GM19193 (cell line): Measurements from ENCODE around the gene CYTH4.

ENCODE experiments used
- POLR2A ChIP-seq: IDR thresholded peaks from 4 replicates; pipeline ENCODE4 v1.6.1; 2011; ENCODE audit not compliant: insufficient read depth, insufficient read length; ENCODE audit errors: extremely low read depth

Gene CYTH4

DNA sequence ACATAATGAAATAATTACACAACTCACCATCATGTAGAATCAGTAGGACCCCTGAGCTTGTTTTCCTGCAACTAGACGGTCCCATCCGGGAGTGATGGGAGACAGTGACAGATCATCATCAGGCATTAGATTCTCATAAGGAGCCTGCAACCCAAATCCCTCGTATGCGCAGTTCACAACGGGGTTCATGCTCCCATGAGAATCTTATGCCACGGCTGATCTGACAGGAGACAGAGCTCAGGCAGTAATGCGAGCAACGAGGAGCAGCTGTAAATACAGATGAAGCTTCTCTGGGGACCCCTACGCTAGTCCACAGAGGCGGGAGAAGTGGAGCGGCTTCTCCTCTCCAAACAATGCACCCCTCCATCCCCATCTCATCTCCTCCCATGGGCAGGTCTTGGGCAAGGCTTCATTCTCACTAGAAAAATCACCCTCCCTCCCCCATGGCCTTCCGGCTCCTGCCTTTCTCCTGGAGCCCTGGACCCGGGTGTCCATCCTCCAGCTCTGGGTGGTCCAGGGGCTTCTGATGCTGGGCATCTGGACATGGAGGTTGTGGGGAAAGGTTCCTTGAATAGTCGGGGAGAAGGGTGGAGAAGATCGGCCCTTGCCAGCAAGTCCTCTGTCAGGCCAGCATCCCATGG lies 22.0 kb upstream of the CYTH4 start:
- TF ChIP-seq POLR2A = no peak

DNA sequence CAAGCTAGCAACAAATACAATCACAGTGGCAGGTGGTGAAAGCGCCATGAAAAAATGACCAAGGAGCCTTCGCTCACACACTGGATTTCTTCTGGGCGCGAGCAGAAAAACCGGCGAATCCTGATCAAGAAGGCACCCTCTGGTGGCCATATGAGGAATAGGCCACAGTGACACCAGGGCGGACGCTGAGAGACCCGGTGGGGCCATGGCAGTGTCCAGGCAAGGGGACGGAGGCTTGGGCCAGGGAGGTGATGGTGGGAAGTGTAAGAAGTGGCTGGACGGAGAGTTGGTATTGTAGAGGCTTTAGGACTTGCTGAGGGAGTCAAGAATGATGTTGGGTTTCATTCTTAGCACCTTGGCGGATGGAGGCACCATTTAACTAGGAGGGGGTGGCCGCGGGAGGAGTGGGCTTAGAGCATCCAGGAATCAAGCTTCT lies 21.4 kb upstream of the CYTH4 start:
- no peak for TF ChIP-seq POLR2A

DNA sequence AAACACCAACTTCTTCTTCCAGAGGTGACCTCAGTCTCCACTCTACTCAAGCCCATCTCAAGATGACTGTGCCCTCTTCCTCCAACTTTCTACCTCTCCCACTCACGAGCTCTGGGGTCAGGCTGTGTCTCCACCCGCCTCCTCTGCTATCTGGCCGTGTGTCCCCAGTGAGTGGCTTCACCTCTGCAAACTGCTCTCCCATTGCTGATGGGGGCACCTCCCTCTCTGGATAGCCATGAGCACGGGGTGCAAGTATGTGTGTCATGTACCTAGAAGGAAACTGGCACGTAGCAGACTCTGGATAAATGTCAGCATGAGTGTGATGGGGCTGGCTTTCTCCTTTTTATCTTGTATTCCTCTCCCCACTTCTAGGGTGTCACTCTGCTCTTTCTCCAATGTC lies 20.0 kb upstream of the CYTH4 start:
- no peak for TF ChIP-seq POLR2A

DNA sequence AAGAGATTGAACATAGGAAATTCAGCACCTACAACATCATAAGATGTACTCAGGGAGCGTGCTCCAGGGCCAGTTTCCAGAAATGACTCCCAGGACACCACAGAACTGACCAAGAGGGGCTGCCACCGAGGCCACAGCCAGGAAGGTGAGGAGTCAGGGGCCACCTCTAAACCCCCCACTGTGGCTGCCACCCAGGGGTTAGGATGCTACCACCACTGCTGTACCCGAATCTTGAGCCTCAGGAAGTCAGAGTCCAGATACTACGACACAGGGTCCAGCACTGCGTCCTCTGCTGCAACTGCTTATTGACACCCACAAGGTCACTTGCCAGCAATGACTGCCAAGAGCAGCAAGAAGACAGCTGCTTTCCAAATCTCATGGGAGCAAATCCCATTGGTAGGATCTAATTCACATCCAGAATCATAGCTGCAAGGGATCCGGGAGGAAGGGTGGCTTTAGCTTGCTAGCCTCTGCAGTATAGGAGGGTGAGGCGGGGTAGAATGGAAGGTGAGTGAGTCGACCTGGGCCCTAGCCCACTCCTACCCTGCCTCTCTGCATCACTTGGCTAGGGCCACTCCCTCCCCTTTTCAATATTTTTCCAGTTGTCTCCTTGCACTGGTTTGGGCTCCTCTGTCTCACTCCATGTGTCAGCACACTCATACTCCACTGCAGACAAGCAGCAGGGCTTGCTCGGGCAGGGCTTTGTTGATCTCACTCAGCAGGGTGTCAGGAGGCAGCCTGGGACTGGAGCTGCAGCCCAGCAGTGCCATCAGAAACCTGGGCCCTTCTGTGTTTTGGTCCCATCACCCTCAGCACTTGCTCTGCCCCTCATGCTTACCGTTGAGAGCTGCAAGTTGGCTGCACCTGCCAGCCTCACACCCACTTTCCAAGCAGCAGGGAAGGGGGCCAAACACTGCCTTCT lies 18.1 kb upstream of the CYTH4 start:
- no peak for TF ChIP-seq POLR2A

DNA sequence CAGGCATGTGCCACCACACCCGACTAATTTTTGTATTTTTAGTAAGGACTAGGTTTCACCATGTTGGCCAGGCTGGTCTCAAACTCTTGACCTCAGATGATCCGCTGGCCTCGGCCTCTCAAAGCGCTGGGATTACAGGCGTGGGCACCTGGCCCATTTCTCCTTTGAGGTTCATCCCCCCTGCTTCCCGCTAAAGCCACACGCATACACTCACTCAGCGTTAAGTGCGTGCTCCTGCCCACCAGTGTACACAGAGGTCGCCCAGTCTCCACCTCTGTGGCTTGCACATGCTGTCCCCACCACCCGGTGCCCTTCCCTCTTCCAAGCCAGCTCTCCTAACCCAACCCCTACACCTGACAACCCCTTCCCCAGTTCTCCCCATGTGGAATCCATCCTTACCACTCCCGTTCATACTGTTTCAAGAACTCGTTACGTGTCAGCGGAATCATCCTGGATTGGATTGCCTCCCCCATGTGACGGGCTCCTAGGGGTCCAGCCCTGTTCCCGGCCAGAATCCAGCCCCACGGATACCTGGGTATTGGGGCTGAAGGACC lies 15.7 kb upstream of the CYTH4 start:
- TF ChIP-seq POLR2A = no peak

DNA sequence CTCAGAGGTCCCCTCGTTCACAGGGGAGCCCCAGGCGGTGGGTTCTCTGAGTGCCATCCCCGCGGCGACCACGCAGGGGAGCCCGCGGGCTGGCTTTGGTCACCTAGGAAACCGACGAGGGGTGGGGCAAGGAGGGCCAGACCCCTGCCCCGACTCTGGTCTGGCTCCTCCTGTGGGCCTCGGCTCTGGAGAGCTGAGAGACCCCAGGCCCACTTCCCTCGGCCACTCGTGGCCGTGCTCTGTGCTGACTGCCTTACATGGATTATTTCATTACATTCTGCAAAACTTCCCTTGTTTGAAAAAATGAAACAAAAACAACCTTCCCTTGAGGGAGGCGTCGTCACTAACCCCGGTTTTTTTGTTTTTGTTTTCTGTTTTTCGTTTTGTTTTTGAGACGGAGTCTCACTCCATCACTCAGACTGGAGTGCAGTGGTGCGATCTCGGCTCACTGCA lies 15.1 kb upstream of the CYTH4 start:
- no peak for TF ChIP-seq POLR2A

DNA sequence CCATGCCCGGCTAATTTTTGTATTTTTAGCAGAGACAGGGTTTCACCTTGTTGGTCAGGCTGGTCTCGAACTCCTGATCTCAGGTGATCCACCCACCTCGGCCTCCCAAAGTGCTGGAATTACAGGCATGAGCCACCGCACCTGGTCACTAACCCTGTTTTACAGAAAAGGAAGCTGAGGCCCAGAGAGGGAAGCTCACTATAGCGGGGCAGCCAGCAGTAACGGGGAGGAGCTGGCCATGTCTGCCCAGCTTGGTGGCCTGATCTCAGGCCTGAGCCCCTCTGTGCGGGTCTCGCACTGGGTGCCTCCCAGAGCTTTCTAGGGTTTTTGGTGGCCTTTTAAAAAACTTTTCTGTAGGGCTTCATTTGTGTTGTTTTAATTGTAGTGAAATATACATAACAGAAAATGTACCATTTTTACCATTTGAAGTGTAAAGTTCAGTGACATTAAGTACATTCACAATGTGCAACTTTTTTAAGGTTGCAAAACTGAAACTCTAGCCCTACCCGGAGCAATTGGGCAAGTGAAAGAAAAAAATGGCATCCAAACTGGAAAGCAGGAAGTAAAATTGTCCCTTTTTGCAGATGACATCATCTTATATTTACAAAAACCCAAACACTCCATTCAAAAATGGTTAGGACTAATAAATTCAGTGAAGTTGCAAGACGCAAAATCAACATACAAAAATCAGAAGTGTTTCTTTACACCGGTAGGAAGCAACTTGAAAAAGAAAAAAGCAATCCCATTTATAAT lies 14.5 kb upstream of the CYTH4 start:
- TF ChIP-seq POLR2A = no peak

DNA sequence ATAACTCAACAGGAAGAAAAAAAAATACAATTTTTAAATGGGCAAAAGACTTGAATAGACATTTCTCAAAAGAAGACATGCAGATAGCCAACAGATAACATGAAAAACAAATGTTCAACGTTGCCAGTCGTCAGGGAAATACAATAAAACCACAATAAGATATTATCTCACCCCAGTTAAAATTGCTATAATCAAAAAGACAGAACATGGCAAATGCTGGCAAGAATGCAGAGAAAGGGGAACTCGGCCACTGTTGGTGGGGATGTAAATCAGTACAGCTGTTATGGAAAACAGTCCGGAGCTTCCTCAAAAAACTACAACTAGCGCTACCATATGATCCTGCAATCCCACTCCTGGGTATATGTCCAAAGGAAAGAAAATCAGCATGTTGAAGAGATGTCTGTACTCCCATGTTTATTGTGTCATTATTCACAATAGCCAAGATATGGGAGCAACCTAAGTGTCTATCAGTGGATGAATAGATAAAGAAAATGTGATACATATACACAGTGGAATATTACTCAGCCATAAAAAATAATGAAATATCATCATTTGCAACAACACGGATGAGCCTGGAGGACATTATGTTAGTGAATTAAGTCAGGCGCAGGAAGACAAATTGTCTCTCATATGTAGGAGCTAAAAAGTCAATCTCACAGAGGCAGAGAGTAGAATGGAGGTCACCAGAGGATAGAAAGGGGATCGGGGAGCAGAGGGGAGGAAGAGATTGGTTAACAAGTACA lies 12.2 kb upstream of the CYTH4 start:
- TF ChIP-seq POLR2A = no peak

DNA sequence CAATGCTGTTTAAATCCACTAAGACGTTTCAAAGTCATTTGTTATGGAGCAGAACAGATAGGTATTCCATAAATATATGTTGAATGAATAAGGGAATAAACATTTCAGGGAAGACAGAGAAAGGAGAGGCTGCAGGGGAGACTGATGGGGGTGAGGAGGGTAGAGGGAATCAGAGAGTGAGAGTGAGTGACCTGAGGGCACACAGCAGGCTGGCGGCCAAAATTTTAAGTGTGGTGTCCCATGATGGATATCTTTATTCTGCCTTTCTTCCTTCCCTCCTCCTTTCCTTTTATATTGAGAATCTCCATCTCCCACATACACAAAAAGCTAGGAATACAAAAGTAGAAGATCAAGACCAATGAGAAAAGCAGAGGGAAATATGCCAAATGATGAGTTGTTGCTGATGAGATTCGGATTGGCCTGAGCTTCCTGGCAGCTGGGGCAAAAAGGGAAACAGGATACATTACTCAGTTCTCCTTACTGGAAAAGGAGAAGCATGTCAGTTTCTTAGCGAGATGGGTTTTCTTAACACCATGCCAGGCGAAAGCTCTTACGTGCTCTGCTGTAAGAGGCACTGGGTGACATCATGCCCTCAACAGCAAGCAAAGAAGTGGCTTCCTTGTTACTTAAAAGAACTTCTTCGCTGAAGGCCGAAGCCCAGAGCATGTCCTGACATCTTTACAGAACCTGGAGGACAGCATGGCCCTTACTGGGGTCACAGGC lies 11.2 kb upstream of the CYTH4 start:
- no peak for TF ChIP-seq POLR2A

DNA sequence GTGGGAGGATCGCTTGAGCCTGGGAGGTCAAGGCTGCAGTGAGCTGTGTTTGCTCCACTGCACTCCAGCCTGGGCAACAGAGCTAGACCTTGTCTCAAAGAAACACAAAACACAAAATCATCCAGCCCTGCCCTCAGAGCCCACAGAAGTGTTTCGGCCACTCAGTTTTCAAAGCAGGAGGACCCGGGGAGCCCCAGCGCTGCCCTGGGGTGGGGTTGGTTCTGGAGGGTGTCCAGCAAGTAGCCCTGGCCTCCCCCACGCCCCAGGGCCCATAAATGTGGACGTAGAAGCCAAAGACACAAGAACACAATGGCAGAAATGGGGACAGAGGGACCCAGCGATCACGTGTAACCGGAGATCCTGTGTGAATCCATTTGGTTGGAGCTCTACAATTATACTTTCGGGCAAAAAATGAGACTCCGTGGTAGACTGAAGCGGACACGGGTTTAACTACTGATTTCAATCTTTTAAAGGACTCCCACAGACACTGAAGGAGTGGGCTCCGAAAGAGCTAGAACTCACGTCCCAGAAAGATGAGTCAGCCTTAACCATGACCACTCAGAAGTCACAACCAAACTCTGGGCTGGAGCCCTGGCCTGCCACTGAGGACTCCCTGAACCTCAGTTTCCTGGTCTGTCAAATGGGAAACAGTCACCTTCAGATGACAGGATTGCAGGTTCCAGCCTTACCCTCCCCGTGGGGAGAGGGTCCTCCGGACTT lies 9.0 kb upstream of the CYTH4 start:
- no peak for TF ChIP-seq POLR2A

DNA sequence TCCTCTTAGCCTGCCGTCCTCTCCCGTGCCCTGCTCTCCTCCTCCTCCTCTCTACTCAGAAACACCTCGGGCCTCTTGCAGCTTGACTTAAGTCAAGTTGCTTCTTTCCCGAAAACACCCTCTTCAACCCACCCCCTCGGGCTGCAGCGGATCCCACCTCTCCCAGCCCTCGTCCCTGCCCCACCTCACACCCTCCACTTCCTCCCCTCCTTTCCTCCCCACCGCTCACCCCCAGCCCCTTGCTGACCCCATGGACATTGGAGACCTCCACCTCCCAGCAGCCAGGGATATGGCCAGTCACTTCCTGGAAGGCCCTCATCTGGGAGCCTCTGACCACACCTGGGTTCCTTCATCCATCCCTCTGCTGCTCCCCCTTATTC lies 8.5 kb upstream of the CYTH4 start:
- TF ChIP-seq POLR2A = no peak

DNA sequence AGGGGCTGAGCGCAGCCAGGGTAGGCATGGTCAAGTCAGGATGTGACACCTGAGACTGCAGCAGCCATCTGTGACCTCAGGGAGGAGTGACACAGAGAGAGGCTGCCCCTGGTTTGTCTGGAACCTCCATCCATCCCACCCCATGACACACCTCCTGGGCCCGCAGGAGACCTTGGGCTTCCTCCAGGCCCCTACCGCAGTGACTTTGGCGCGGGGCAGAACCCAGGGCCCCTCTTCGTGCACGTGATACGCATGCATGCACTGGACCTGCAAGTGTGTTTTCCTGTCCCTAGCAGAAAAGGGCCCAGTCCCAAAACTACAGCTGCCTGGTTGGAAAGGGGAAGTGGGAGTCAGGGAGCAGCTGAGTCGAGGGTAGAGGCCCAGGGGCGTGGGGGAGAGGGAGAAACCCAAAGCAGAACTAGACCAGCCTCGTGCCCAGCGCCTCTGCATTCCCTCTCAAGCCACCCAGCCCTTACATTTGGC lies 7.9 kb upstream of the CYTH4 start:
- no peak for TF ChIP-seq POLR2A

DNA sequence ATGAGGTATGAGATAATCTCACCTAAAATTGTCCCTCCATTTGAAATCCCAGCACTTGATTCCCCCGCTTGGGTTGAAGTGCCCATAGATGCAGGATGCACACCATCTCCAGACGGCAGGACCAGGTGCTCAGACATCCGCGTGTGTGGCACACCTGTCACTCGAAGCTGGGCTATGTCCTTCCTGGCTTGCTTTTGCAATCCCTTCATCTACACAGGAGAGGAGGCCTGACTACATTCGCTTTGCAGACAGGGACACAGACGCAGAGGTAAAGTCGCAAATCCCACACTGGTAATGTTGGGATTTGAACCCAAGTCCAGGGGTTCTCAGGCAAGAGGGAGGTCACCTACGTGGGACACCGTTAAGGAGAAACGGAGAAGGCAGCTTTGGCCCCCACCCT lies 7.2 kb upstream of the CYTH4 start:
- no peak for TF ChIP-seq POLR2A
